Measurements from ENCODE around the gene TMOD4. TPM values are rescaled to one million over a fixed set of nuclear protein-coding genes. Genes with fewer than 3 reads are reported as not detected.

Gene TMOD4
- total RNA-seq, 1 experiment from 2014 or later, result 0.79 TPM

GRCh38 chr1:151189637-151190445 is 14.1 kb upstream of the TMOD4 start, which contains the start of gene VPS72 (continued):
- no peak for TF ChIP-seq NR3C1 (CRISPR knock-in tag; conservative IDR thresholded peaks at IDR 0.05; ENCODE audit: low read depth)
- no peak for TF ChIP-seq KAT7 (CRISPR knock-in tag; IDR thresholded peaks at IDR 0.05; ENCODE audit: borderline replicate concordance)
- no peak for TF ChIP-seq CDX4 (CRISPR knock-in tag; IDR thresholded peaks at IDR 0.05; ENCODE audit: borderline replicate concordance)
- no peak for TF ChIP-seq ZNF532 (CRISPR knock-in tag; IDR thresholded peaks at IDR 0.05; ENCODE audit: borderline replicate concordance)
- no peak for TF ChIP-seq ESRRA (CRISPR knock-in tag; IDR thresholded peaks at IDR 0.05; ENCODE audit: borderline replicate concordance)
- no peak for TF ChIP-seq JUN (CRISPR knock-in tag; IDR thresholded peaks at IDR 0.05)
- TF ChIP-seq ZNF423 (CRISPR knock-in tag; IDR thresholded peaks at IDR 0.05), result peak; percentile 92
- no peak for TF ChIP-seq JAZF1 (CRISPR knock-in tag; IDR thresholded peaks at IDR 0.05)
- no peak for TF ChIP-seq AFF4 (CRISPR knock-in tag; IDR thresholded peaks at IDR 0.05; ENCODE audit: borderline replicate concordance)
- TF ChIP-seq TCF7 (CRISPR knock-in tag; IDR thresholded peaks at IDR 0.05; ENCODE audit: low read depth), result no peak
- no peak for TF ChIP-seq ZNF219 (CRISPR knock-in tag; IDR thresholded peaks at IDR 0.05; ENCODE audit: borderline replicate concordance)
- no peak for TF ChIP-seq ERG (CRISPR knock-in tag; IDR thresholded peaks at IDR 0.05)
- TF ChIP-seq, protein P1, sequence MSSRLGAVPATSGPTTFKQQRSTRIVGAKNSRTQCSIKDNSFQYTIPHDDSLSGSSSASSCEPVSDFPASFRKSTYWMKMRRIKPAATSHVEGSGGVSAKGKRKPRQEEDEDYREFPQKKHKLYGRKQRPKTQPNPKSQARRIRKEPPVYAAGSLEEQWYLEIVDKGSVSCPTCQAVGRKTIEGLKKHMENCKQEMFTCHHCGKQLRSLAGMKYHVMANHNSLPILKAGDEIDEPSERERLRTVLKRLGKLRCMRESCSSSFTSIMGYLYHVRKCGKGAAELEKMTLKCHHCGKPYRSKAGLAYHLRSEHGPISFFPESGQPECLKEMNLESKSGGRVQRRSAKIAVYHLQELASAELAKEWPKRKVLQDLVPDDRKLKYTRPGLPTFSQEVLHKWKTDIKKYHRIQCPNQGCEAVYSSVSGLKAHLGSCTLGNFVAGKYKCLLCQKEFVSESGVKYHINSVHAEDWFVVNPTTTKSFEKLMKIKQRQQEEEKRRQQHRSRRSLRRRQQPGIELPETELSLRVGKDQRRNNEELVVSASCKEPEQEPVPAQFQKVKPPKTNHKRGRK (CRISPR knock-in tag; IDR thresholded peaks at IDR 0.05; ENCODE audit: borderline replicate concordance), result no peak
- no peak for TF ChIP-seq SMAD4 (CRISPR knock-in tag; IDR thresholded peaks at IDR 0.05)
- TF ChIP-seq, protein P2, sequence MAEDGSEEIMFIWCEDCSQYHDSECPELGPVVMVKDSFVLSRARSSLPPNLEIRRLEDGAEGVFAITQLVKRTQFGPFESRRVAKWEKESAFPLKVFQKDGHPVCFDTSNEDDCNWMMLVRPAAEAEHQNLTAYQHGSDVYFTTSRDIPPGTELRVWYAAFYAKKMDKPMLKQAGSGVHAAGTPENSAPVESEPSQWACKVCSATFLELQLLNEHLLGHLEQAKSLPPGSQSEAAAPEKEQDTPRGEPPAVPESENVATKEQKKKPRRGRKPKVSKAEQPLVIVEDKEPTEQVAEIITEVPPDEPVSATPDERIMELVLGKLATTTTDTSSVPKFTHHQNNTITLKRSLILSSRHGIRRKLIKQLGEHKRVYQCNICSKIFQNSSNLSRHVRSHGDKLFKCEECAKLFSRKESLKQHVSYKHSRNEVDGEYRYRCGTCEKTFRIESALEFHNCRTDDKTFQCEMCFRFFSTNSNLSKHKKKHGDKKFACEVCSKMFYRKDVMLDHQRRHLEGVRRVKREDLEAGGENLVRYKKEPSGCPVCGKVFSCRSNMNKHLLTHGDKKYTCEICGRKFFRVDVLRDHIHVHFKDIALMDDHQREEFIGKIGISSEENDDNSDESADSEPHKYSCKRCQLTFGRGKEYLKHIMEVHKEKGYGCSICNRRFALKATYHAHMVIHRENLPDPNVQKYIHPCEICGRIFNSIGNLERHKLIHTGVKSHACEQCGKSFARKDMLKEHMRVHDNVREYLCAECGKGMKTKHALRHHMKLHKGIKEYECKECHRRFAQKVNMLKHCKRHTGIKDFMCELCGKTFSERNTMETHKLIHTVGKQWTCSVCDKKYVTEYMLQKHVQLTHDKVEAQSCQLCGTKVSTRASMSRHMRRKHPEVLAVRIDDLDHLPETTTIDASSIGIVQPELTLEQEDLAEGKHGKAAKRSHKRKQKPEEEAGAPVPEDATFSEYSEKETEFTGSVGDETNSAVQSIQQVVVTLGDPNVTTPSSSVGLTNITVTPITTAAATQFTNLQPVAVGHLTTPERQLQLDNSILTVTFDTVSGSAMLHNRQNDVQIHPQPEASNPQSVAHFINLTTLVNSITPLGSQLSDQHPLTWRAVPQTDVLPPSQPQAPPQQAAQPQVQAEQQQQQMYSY (CRISPR knock-in tag; IDR thresholded peaks at IDR 0.05), result no peak
- TF ChIP-seq TP53 (CRISPR knock-in tag; IDR thresholded peaks at IDR 0.05), result no peak
- TF ChIP-seq, protein P3, sequence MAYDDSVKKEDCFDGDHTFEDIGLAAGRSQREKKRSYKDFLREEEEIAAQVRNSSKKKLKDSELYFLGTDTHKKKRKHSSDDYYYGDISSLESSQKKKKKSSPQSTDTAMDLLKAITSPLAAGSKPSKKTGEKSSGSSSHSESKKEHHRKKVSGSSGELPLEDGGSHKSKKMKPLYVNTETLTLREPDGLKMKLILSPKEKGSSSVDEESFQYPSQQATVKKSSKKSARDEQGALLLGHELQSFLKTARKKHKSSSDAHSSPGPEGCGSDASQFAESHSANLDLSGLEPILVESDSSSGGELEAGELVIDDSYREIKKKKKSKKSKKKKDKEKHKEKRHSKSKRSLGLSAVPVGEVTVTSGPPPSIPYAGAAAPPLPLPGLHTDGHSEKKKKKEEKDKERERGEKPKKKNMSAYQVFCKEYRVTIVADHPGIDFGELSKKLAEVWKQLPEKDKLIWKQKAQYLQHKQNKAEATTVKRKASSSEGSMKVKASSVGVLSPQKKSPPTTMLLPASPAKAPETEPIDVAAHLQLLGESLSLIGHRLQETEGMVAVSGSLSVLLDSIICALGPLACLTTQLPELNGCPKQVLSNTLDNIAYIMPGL (CRISPR knock-in tag; IDR thresholded peaks at IDR 0.05), result peak; percentile 38; the same call in 1 of the 2 replicates
- no peak for TF ChIP-seq PRRX2 (CRISPR knock-in tag; IDR thresholded peaks at IDR 0.05)
- TF ChIP-seq SP1 (CRISPR knock-in tag; conservative IDR thresholded peaks at IDR 0.05), result peak; percentile 89
- no peak; the same call in 1 of the 2 replicates for TF ChIP-seq ZNF232 (CRISPR knock-in tag; IDR thresholded peaks at IDR 0.05)
